GM12892 (cell line): ENCODE results near the gene AOAH.

ENCODE experiments used
- POLR2A ChIP-seq: IDR thresholded peaks from 2 replicates; pipeline ENCODE4 v1.6.1; 2011; ENCODE audit warnings: low read depth, low read length, control low read depth
- POLR2AphosphoS5 ChIP-seq: IDR thresholded peaks from 2 replicates; pipeline ENCODE4 v1.6.1; 2011; ENCODE audit warnings: low read depth, low read length, control low read depth

DNA sequence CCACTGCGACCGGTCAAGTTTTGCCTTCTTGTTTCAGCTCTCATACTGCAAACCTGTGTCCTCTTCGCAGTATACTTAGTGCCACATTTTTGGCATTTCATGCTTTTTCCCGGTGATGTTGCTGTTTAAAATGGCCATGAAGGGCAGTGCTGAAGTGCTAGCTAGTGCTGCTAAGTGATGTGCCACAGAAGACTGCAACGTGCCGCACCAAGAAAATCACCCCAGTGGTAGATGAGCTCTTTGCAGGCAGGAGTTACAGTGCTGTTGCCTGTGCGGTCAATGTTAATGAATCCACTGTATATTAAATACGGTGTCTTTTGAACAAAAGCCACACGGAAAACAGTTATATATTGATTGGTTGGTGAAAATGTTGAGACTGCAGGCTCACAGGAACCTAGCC is 214.3 kb downstream of the AOAH start:
- TF ChIP-seq POLR2AphosphoS5 (no peak), POLR2A (no peak)
